Endothelial cell of umbilical vein (primary cell): Measurements from ENCODE around the gene MRAP. TPM values are rescaled to one million over a fixed set of nuclear protein-coding genes. Genes with fewer than 3 reads are reported as not detected.

Experiments used
- BruUV-seq: library from RNA; stranded (reverse); fragments of 400-500 nt; replicated peaks from 2 replicates; lab custom pipeline; 2021; lab: Mats Ljungman, UMichigan
- CTCF ChIA-PET: fragments of 300-600, 350-600 bp; sonication (Branson Sonifier 250); formaldehyde crosslinking; loops from one replicate; lab custom pipeline; 2021; ENCODE audit warnings: antibody characterized with exemption, inconsistent platforms; lab: Charles Lee
- POLR2A ChIA-PET: fragments of 300-600, 350-600 bp; sonication (Branson Sonifier 250); formaldehyde crosslinking; loops from one replicate; lab custom pipeline; 2021; ENCODE audit warnings: antibody characterized with exemption, inconsistent platforms; lab: Charles Lee
- DNase-seq: peaks from one replicate; pipeline ENCODE4 v3.0.0-alpha.2; 2011; ENCODE audit warnings: low read depth, low spot score
- FAIRE-seq: peaks from 2 replicates; lab custom pipeline; 2011; peaks lifted over from hg19 to GRCh38; lab: Jason Lieb, UNC
- H2AFZ ChIP-seq: 2 replicates; pipeline ENCODE4 v1.6.0; 2012; ENCODE audit warnings: low read depth, low read length, control low read depth, inconsistent platforms
- H3K27ac ChIP-seq: 2 replicates; pipeline ENCODE4 v1.5.1; 2011; ENCODE audit warnings: low read depth, mild to moderate bottlenecking, control low read depth, low read length, moderate library complexity; ENCODE audit not compliant: insufficient read depth
- H3K27me3 ChIP-seq, 2 experiments: 2 replicates each; pipeline versions ENCODE4 v1.6.0 to v1.6.1; 2011; ENCODE audit warnings: low read length in 2 of 2, mixed read lengths in 1 of 2; ENCODE audit not compliant: control insufficient read depth in 2 of 2, insufficient read depth in 2 of 2
- H3K36me3 ChIP-seq, 2 experiments: 2 replicates in 1 of 2; 3 replicates in 1 of 2; pipeline ENCODE4 v1.5.1; 2011; ENCODE audit warnings: low read length in 2 of 2, mild to moderate bottlenecking in 1 of 2, moderate library complexity in 1 of 2; ENCODE audit not compliant: control insufficient read depth in 2 of 2, insufficient read depth in 2 of 2; ENCODE audit errors: extremely low read depth in 1 of 2
- H3K4me1 ChIP-seq: 3 replicates; pipeline ENCODE4 v1.5.1; 2011; ENCODE audit warnings: mild to moderate bottlenecking, low read length; ENCODE audit not compliant: control insufficient read depth, insufficient read depth; ENCODE audit errors: extremely low read depth
- H3K4me2 ChIP-seq: 2 replicates; pipeline ENCODE4 v1.6.1; 2011; ENCODE audit warnings: low read length, control low read depth, mixed read lengths; ENCODE audit not compliant: insufficient read depth
- H3K4me3 ChIP-seq, 3 experiments: fragments of 200-600 bp in 1 of 3; sonication (generic), shearing (Covaris generic) in 1 of 3; replicated peaks in 1 of 3; 2 replicates each; pipeline ENCODE4 v1.5.1; 2011 to 2016; ENCODE audit warnings: control low read depth in 3 of 3, low read length in 3 of 3, mild to moderate bottlenecking in 2 of 3, inconsistent platforms in 1 of 3, low read depth in 1 of 3, moderate library complexity in 1 of 3; ENCODE audit not compliant: insufficient read depth in 1 of 3
- H3K79me2 ChIP-seq: 2 replicates; pipeline ENCODE4 v1.6.0; 2012; ENCODE audit warnings: low read length, inconsistent platforms; ENCODE audit not compliant: control insufficient read depth, insufficient read depth
- H3K9ac ChIP-seq: replicated peaks from 2 replicates; pipeline ENCODE3; 2011; ENCODE audit warnings: low read length, control low read depth; ENCODE audit not compliant: insufficient read depth; ENCODE audit errors: extremely low read depth
- H3K9me1 ChIP-seq: replicated peaks from 3 replicates; pipeline ENCODE4 v1.6.0; 2011; ENCODE audit warnings: mild to moderate bottlenecking, low read length; ENCODE audit not compliant: control insufficient read depth, insufficient read depth; ENCODE audit errors: extremely low read depth
- H3K9me3 ChIP-seq: replicated peaks from 2 replicates; pipeline ENCODE4 v1.5.1; 2012; ENCODE audit warnings: low read length, inconsistent platforms; ENCODE audit not compliant: control insufficient read depth, insufficient read depth
- H4K20me1 ChIP-seq: replicated peaks from 2 replicates; pipeline ENCODE3; 2011; ENCODE audit warnings: mild to moderate bottlenecking, low read length; ENCODE audit not compliant: control insufficient read depth, insufficient read depth; ENCODE audit errors: extremely low read depth
- CTCF ChIP-seq, 2 donors: IDR thresholded peaks; 1 replicate in 1 of 2; 2 replicates in 1 of 2; pipeline ENCODE4 v1.5.1; 2011; ENCODE audit warnings: low read length in 2 of 2, mild to moderate bottlenecking in 2 of 2, moderate library complexity in 2 of 2, control low read depth in 1 of 2, inconsistent platforms in 1 of 2, low read depth in 1 of 2; ENCODE audit not compliant: insufficient read depth in 1 of 2; ENCODE audit errors: extremely low read depth in 1 of 2
- EZH2 ChIP-seq: IDR thresholded peaks from 2 replicates; pipeline ENCODE4 v1.6.1; 2012; ENCODE audit warnings: borderline replicate concordance, low read depth, mild to moderate bottlenecking, moderate library complexity, low read length, inconsistent platforms; ENCODE audit not compliant: severe bottlenecking
- FOS ChIP-seq: IDR thresholded peaks from 2 replicates; pipeline ENCODE4 v1.6.1; 2011; ENCODE audit warnings: mild to moderate bottlenecking, low read length, moderate library complexity, borderline replicate concordance; ENCODE audit not compliant: insufficient read depth
- GATA2 ChIP-seq: IDR thresholded peaks from 2 replicates; pipeline ENCODE4 v1.7.0; 2011; ENCODE audit warnings: low read depth, mild to moderate bottlenecking, moderate library complexity, mixed read lengths, low read length; ENCODE audit not compliant: insufficient read length, insufficient read depth
- JUN ChIP-seq: IDR thresholded peaks from 2 replicates; pipeline ENCODE4 v1.6.1; 2011; ENCODE audit warnings: borderline replicate concordance, low read depth; ENCODE audit not compliant: insufficient read length, insufficient read depth
- MYC ChIP-seq: IDR thresholded peaks from one replicate; pipeline ENCODE4 v1.6.1; 2011; ENCODE audit warnings: mild to moderate bottlenecking, low read depth, low read length
- POLR2A ChIP-seq: IDR thresholded peaks from 2 replicates; pipeline ENCODE4 v1.6.1; 2012; ENCODE audit warnings: low read depth, mild to moderate bottlenecking, control low read depth, low read length
- POLR2AphosphoS5 ChIP-seq: IDR thresholded peaks from 2 replicates; pipeline ENCODE4 v1.6.1; 2012; ENCODE audit warnings: low read depth, mild to moderate bottlenecking, control low read depth, low read length, moderate library complexity; ENCODE audit not compliant: insufficient read depth
- dilution Hi-C: fragments of 300-500 bp; cut with MboI; formaldehyde crosslinking; loops from one replicate; pipeline ENCODE4 v1.15.0; 2019; ENCODE audit warnings: low sequenced_read_pairs; ENCODE audit not compliant: extremely low pct_ligation_motif_present
- intact Hi-C: fragments of 100-400 bp; cut with micrococcal nuclease; formaldehyde crosslinking; loops from one replicate; pipeline ENCODE4 v1.10.0; 2022
- polyA plus RNA-seq, 4 experiments: library from polyadenylated mRNA; depleted of rRNA in 3 of 4; stranded (reverse) in 3 of 4; unstranded in 1 of 4; fragments of >200 nt; gene quantifications; 2 replicates each; pipeline versions ENCODE4 v1.2.1 to v1.2.3, GENCODE V29; 2011 to 2012; ENCODE audit warnings: missing spikeins in 1 of 4
- total RNA-seq: library from RNA; stranded (reverse); gene quantifications from 2 replicates; pipeline ENCODE4 v1.2.3, GENCODE V29; 2021
- TF ChIP-seq, protein P1 (sequence below): IDR thresholded peaks from 2 replicates; pipeline ENCODE4 v1.6.1; 2011; ENCODE audit not compliant: insufficient read depth, insufficient read length

MRAP gene
- total and polyA plus RNA-seq, 2 donors (not counting 3 experiments of a cell fraction or from before 2014, with no cell fraction given), result not detected

DNA sequence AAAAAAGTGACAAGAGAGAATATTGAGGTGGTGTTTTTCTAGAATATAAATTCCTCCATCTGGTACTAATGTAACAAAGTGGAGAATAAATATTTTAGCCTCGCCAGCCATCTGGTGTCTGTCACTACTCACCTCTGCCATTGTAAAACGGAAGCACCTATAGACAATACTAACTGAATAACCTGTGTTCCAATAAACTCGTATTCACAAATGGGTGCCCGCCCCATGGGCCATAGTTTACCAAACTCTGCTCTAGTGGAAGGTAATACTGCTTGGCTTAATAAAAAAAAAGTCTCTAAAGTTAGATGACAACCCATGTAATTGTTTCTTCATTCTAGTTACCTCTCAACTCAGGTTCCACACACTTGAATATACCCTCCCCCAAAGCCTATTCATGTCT is 27.9 kb upstream of the MRAP start:
- Histone ChIP-seq H3K4me3 (no peak overlapping the region), H3K9me3 (no peaks in the 10 kb centered on the region), H3K27ac (no peak overlapping the region), H3K79me2 (peaks cover 4% of the 10 kb centered on the region), H3K9ac (no peak overlapping the region), H3K36me3 (peaks cover 2 to 8% of the 10 kb centered on the region in 2 experiments), H2AFZ (no peak overlapping the region), H3K4me1 (no peaks in the 10 kb centered on the region), H4K20me1 (no peaks in the 10 kb centered on the region), H3K9me1 (no peaks in the 10 kb centered on the region), H3K27me3 (no peaks in the 10 kb centered on the region), H3K4me2 (no peak overlapping the region)
- ChIA-PET CTCF (no interaction called here), POLR2A (no interaction called here)
- FAIRE-seq (no peak), DNase-seq (no peak)
- intact Hi-C loops (no loop called here), dilution Hi-C loops (no loop called here)
- no peak for TF ChIP-seq JUN
- TF ChIP-seq POLR2AphosphoS5, result no peak
- TF ChIP-seq, protein P1, sequence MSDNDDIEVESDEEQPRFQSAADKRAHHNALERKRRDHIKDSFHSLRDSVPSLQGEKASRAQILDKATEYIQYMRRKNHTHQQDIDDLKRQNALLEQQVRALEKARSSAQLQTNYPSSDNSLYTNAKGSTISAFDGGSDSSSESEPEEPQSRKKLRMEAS, result no peak
- TF ChIP-seq POLR2A, result no peak
- BruUV-seq, result no TSS peak

DNA sequence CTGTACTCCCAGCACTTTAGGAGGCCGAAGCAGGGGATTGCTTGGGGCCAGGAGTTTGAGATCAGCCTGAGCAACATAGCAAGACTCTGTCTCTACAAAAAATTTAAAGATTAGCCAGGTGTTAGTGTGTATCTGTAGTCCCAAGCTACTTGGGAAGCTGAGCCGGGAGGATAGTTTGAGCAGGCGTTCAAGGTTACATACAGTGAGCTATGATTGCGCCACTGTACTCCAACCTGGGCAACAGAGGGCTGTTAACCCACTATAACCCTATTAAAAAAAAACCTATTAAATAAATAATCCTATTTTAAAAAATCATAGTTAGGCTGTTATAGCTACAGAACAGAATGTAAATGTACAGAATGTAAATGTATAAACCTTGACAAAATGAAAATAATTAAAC is 22.0 kb upstream of the MRAP start:
- Histone ChIP-seq H3K79me2 (peaks cover 16% of the 10 kb centered on the region), H3K4me3 (no peak overlapping the region), H2AFZ (no peak overlapping the region), H3K9ac (no peak overlapping the region), H3K27me3 (no peaks in the 10 kb centered on the region), H3K9me1 (no peaks in the 10 kb centered on the region), H3K4me2 (no peak overlapping the region), H3K36me3 (peaks cover 0 to 2% of the 10 kb centered on the region in 2 experiments), H4K20me1 (no peaks in the 10 kb centered on the region), H3K9me3 (no peaks in the 10 kb centered on the region), H3K4me1 (peaks cover 16% of the 10 kb centered on the region), H3K27ac (no peak overlapping the region)
- intact Hi-C loops (no loop called here), dilution Hi-C loops (no loop called here)
- ChIA-PET POLR2A (interaction anchor here (0.7 kb wide), 1 partner anchor 82 kb away, joined by 3 read pairs; no protein-coding TSS in a partner anchor), CTCF (interaction anchor here (1.1 to 1.7 kb wide), 3 partner anchors 14 to 324 kb away, joined by 3 to 7 read pairs (median 4); no protein-coding TSS in a partner anchor)
- no TSS peak for BruUV-seq
- FAIRE-seq, result no peak
- TF ChIP-seq, protein P1, result no peak
- TF ChIP-seq POLR2A (no peak), POLR2AphosphoS5 (no peak), MYC (no peak), EZH2 (no peak), GATA2 (no peak), FOS (no peak), CTCF (IDR thresholded peaks at IDR 0.05; ENCODE audit: extremely low read depth in 1 of 2, insufficient read depth in 1 of 2, low read depth in 1 of 2, low read length in 2 of 2) (no peak), JUN (no peak)
- no peak for DNase-seq
